Endothelial cell of umbilical vein (primary cell): Measurements from ENCODE around the gene C11orf65. TPM values are rescaled to one million over a fixed set of nuclear protein-coding genes. Genes with fewer than 3 reads are reported as not detected.

Source experiments
- BruUV-seq: library from RNA; stranded (reverse); fragments of 400-500 nt; replicated peaks from 2 replicates; lab custom pipeline; 2021; lab: Mats Ljungman, UMichigan
- CTCF ChIA-PET: fragments of 300-600, 350-600 bp; sonication (Branson Sonifier 250); formaldehyde crosslinking; loops from one replicate; lab custom pipeline; 2021; ENCODE audit warnings: antibody characterized with exemption, inconsistent platforms; lab: Charles Lee
- POLR2A ChIA-PET: fragments of 300-600, 350-600 bp; sonication (Branson Sonifier 250); formaldehyde crosslinking; loops from one replicate; lab custom pipeline; 2021; ENCODE audit warnings: antibody characterized with exemption, inconsistent platforms; lab: Charles Lee
- DNase-seq: peaks from one replicate; pipeline ENCODE4 v3.0.0-alpha.2; 2011; ENCODE audit warnings: low read depth, low spot score
- FAIRE-seq: peaks from 2 replicates; lab custom pipeline; 2011; peaks lifted over from hg19 to GRCh38; lab: Jason Lieb, UNC
- H2AFZ ChIP-seq: 2 replicates; pipeline ENCODE4 v1.6.0; 2012; ENCODE audit warnings: low read depth, low read length, control low read depth, inconsistent platforms
- H3K27ac ChIP-seq: 2 replicates; pipeline ENCODE4 v1.5.1; 2011; ENCODE audit warnings: low read depth, mild to moderate bottlenecking, control low read depth, low read length, moderate library complexity; ENCODE audit not compliant: insufficient read depth
- H3K27me3 ChIP-seq, 2 experiments: 2 replicates each; pipeline versions ENCODE4 v1.6.0 to v1.6.1; 2011; ENCODE audit warnings: low read length in 2 of 2, mixed read lengths in 1 of 2; ENCODE audit not compliant: control insufficient read depth in 2 of 2, insufficient read depth in 2 of 2
- H3K36me3 ChIP-seq, 2 experiments: 2 replicates in 1 of 2; 3 replicates in 1 of 2; pipeline ENCODE4 v1.5.1; 2011; ENCODE audit warnings: low read length in 2 of 2, mild to moderate bottlenecking in 1 of 2, moderate library complexity in 1 of 2; ENCODE audit not compliant: control insufficient read depth in 2 of 2, insufficient read depth in 2 of 2; ENCODE audit errors: extremely low read depth in 1 of 2
- H3K4me1 ChIP-seq: 3 replicates; pipeline ENCODE4 v1.5.1; 2011; ENCODE audit warnings: mild to moderate bottlenecking, low read length; ENCODE audit not compliant: control insufficient read depth, insufficient read depth; ENCODE audit errors: extremely low read depth
- H3K4me2 ChIP-seq: 2 replicates; pipeline ENCODE4 v1.6.1; 2011; ENCODE audit warnings: low read length, control low read depth, mixed read lengths; ENCODE audit not compliant: insufficient read depth
- H3K4me3 ChIP-seq, 3 experiments: fragments of 200-600 bp in 1 of 3; sonication (generic), shearing (Covaris generic) in 1 of 3; replicated peaks in 1 of 3; 2 replicates each; pipeline ENCODE4 v1.5.1; 2011 to 2016; ENCODE audit warnings: control low read depth in 3 of 3, low read length in 3 of 3, mild to moderate bottlenecking in 2 of 3, inconsistent platforms in 1 of 3, low read depth in 1 of 3, moderate library complexity in 1 of 3; ENCODE audit not compliant: insufficient read depth in 1 of 3
- H3K79me2 ChIP-seq: 2 replicates; pipeline ENCODE4 v1.6.0; 2012; ENCODE audit warnings: low read length, inconsistent platforms; ENCODE audit not compliant: control insufficient read depth, insufficient read depth
- H3K9ac ChIP-seq: replicated peaks from 2 replicates; pipeline ENCODE3; 2011; ENCODE audit warnings: low read length, control low read depth; ENCODE audit not compliant: insufficient read depth; ENCODE audit errors: extremely low read depth
- H3K9me1 ChIP-seq: replicated peaks from 3 replicates; pipeline ENCODE4 v1.6.0; 2011; ENCODE audit warnings: mild to moderate bottlenecking, low read length; ENCODE audit not compliant: control insufficient read depth, insufficient read depth; ENCODE audit errors: extremely low read depth
- H3K9me3 ChIP-seq: replicated peaks from 2 replicates; pipeline ENCODE4 v1.5.1; 2012; ENCODE audit warnings: low read length, inconsistent platforms; ENCODE audit not compliant: control insufficient read depth, insufficient read depth
- H4K20me1 ChIP-seq: replicated peaks from 2 replicates; pipeline ENCODE3; 2011; ENCODE audit warnings: mild to moderate bottlenecking, low read length; ENCODE audit not compliant: control insufficient read depth, insufficient read depth; ENCODE audit errors: extremely low read depth
- CTCF ChIP-seq, 2 donors: IDR thresholded peaks; 1 replicate in 1 of 2; 2 replicates in 1 of 2; pipeline ENCODE4 v1.5.1; 2011; ENCODE audit warnings: low read length in 2 of 2, mild to moderate bottlenecking in 2 of 2, moderate library complexity in 2 of 2, control low read depth in 1 of 2, inconsistent platforms in 1 of 2, low read depth in 1 of 2; ENCODE audit not compliant: insufficient read depth in 1 of 2; ENCODE audit errors: extremely low read depth in 1 of 2
- EZH2 ChIP-seq: IDR thresholded peaks from 2 replicates; pipeline ENCODE4 v1.6.1; 2012; ENCODE audit warnings: borderline replicate concordance, low read depth, mild to moderate bottlenecking, moderate library complexity, low read length, inconsistent platforms; ENCODE audit not compliant: severe bottlenecking
- FOS ChIP-seq: IDR thresholded peaks from 2 replicates; pipeline ENCODE4 v1.6.1; 2011; ENCODE audit warnings: mild to moderate bottlenecking, low read length, moderate library complexity, borderline replicate concordance; ENCODE audit not compliant: insufficient read depth
- GATA2 ChIP-seq: IDR thresholded peaks from 2 replicates; pipeline ENCODE4 v1.7.0; 2011; ENCODE audit warnings: low read depth, mild to moderate bottlenecking, moderate library complexity, mixed read lengths, low read length; ENCODE audit not compliant: insufficient read length, insufficient read depth
- JUN ChIP-seq: IDR thresholded peaks from 2 replicates; pipeline ENCODE4 v1.6.1; 2011; ENCODE audit warnings: borderline replicate concordance, low read depth; ENCODE audit not compliant: insufficient read length, insufficient read depth
- MAX ChIP-seq: IDR thresholded peaks from 2 replicates; pipeline ENCODE4 v1.6.1; 2011; ENCODE audit not compliant: insufficient read depth, insufficient read length
- MYC ChIP-seq: IDR thresholded peaks from one replicate; pipeline ENCODE4 v1.6.1; 2011; ENCODE audit warnings: mild to moderate bottlenecking, low read depth, low read length
- POLR2AphosphoS5 ChIP-seq: IDR thresholded peaks from 2 replicates; pipeline ENCODE4 v1.6.1; 2012; ENCODE audit warnings: low read depth, mild to moderate bottlenecking, control low read depth, low read length, moderate library complexity; ENCODE audit not compliant: insufficient read depth
- dilution Hi-C: fragments of 300-500 bp; cut with MboI; formaldehyde crosslinking; loops from one replicate; pipeline ENCODE4 v1.15.0; 2019; ENCODE audit warnings: low sequenced_read_pairs; ENCODE audit not compliant: extremely low pct_ligation_motif_present
- intact Hi-C: fragments of 100-400 bp; cut with micrococcal nuclease; formaldehyde crosslinking; loops from one replicate; pipeline ENCODE4 v1.10.0; 2022
- polyA plus RNA-seq, 4 experiments: library from polyadenylated mRNA; depleted of rRNA in 3 of 4; stranded (reverse) in 3 of 4; unstranded in 1 of 4; fragments of >200 nt; gene quantifications; 2 replicates each; pipeline versions ENCODE4 v1.2.1 to v1.2.3, GENCODE V29; 2011 to 2012; ENCODE audit warnings: missing spikeins in 1 of 4
- total RNA-seq: library from RNA; stranded (reverse); gene quantifications from 2 replicates; pipeline ENCODE4 v1.2.3, GENCODE V29; 2021

The C11orf65 gene
- total and polyA plus RNA-seq, 2 donors (not counting 3 experiments of a cell fraction or from before 2014, with no cell fraction given), result not detected

- CTCF ChIA-PET, result no interaction called here
- peaks cover under 1 to 2% of the 10 kb centered on the region in 2 experiments for H3K36me3 ChIP-seq
- no peaks in the 10 kb centered on the region for H3K4me1 ChIP-seq
- no peaks in the 10 kb centered on the region for H3K9me1 ChIP-seq
- no peak overlapping the region for H2AFZ ChIP-seq
- TF ChIP-seq EZH2 (no peak), JUN (no peak), FOS (no peak), MYC (no peak), MAX (no peak), POLR2AphosphoS5 (no peak), CTCF (IDR thresholded peaks at IDR 0.05; ENCODE audit: extremely low read depth in 1 of 2, insufficient read depth in 1 of 2, low read depth in 1 of 2, low read length in 2 of 2) (no peak), GATA2 (no peak)
- H3K4me2 ChIP-seq, result no peak overlapping the region
- intact Hi-C loops (no loop called here), dilution Hi-C loops (no loop called here)
- H3K4me3 ChIP-seq, result no peak overlapping the region
- H3K27ac ChIP-seq, result no peak overlapping the region
- no peaks in the 10 kb centered on the region for H3K79me2 ChIP-seq
- no peaks in the 10 kb centered on the region for H4K20me1 ChIP-seq
- no peaks in the 10 kb centered on the region for H3K9me3 ChIP-seq
- no TSS peak for BruUV-seq
- no peak for FAIRE-seq
- no peak overlapping the region for H3K9ac ChIP-seq
- no peaks in the 10 kb centered on the region for H3K27me3 ChIP-seq
- POLR2A ChIA-PET, result no interaction called here
- no peak for DNase-seq
Observed at GRCh38 chr11:108483163-108483562, 15.8 kb upstream of the C11orf65 start.
